HG03175 (cell line): ENCODE data around the gene SLC22A14.
"Not testable (repeated sequence)": the region's sequence is repeated elsewhere in the genome, so short reads cannot be mapped to it uniquely, and the experiment has no call there.

Source experiments
- ATAC-seq: cut with Tn5 transposase; IDR thresholded peaks from one replicate; pipeline ENCODE4 v1.9.1; 2021; ENCODE audit warnings: mild to moderate bottlenecking, moderate library complexity; ENCODE audit not compliant: unreplicated experiment

Gene SLC22A14

GRCh38 chr3:38281895-38282686 is at the start of gene SLC22A14:
SLC22A14 (plus strand) TSS chr3:38282294; CDS start chr3:38306027, 23,733 bp downstream.
- no peak for ATAC-seq

GRCh38 chr3:38232701-38233100 is 49.4 kb upstream of the SLC22A14 start:
- ATAC-seq: no peak

- ATAC-seq: no peak
Measured at GRCh38 chr3:38235466-38235865, 46.6 kb upstream of the SLC22A14 start.

- ATAC-seq: no peak
Measured at GRCh38 chr3:38238416-38239008, 43.6 kb upstream of the SLC22A14 start.

- ATAC-seq: not testable (repeated sequence)
Measured at GRCh38 chr3:38242812-38243211, 39.3 kb upstream of the SLC22A14 start.

- ATAC-seq: no peak
Measured at GRCh38 chr3:38245930-38246329, 36.2 kb upstream of the SLC22A14 start.

GRCh38 chr3:38247366-38248035 is 34.6 kb upstream of the SLC22A14 start:
- no peak for ATAC-seq

- ATAC-seq: no peak
Measured at GRCh38 chr3:38250198-38250597, 31.9 kb upstream of the SLC22A14 start.

- no peak for ATAC-seq
Measured at GRCh38 chr3:38251197-38251596, 30.9 kb upstream of the SLC22A14 start.

GRCh38 chr3:38253704-38254103 is 28.4 kb upstream of the SLC22A14 start:
- no peak for ATAC-seq

- ATAC-seq: no peak
Measured at GRCh38 chr3:38254872-38255271, 27.2 kb upstream of the SLC22A14 start.

- ATAC-seq: no peak
Measured at GRCh38 chr3:38255627-38256026, 26.5 kb upstream of the SLC22A14 start.

- ATAC-seq: no peak
Measured at GRCh38 chr3:38257583-38257982, 24.5 kb upstream of the SLC22A14 start.

- no peak for ATAC-seq
Measured at GRCh38 chr3:38260474-38260873, 21.6 kb upstream of the SLC22A14 start.

GRCh38 chr3:38264353-38264771 is 17.7 kb upstream of the SLC22A14 start:
- no peak for ATAC-seq

GRCh38 chr3:38264779-38265178 is 17.3 kb upstream of the SLC22A14 start:
- no peak for ATAC-seq

- ATAC-seq: no peak
Measured at GRCh38 chr3:38265604-38266307, 16.3 kb upstream of the SLC22A14 start, which contains the start of gene SLC22A13. SLC22A13 (plus strand) TSS chr3:38265812; CDS start chr3:38265861, 49 bp downstream.

GRCh38 chr3:38266810-38267209 is 15.3 kb upstream of the SLC22A14 start:
- ATAC-seq: no peak

GRCh38 chr3:38267662-38268061 is 14.4 kb upstream of the SLC22A14 start:
- ATAC-seq: no peak

GRCh38 chr3:38268087-38268486 is 14.0 kb upstream of the SLC22A14 start:
- ATAC-seq: peak; percentile 11

- peak; percentile 53 for ATAC-seq
Measured at GRCh38 chr3:38268522-38268921, 13.6 kb upstream of the SLC22A14 start.
